NCI-H146 (cell line): ENCODE results near the gene ORC2.
"Not testable (repeated sequence)": the region's sequence is repeated elsewhere in the genome, so short reads cannot be mapped to it uniquely, and the experiment has no call there.

Experiments
- DNase-seq: peaks from one replicate; lab custom pipeline; 2025; lab: John Stamatoyannopoulos, UW

Gene ORC2

GRCh38 chr2:200963124-200963917 is at the start of gene ORC2:
Gene ORC2 (minus strand): TSS chr2:200963660. CDS start chr2:200958123, 5,537 bp downstream.
- peak; percentile 92 for DNase-seq

GRCh38 chr2:201008296-201008829 is 44.9 kb upstream of the ORC2 start:
- no peak for DNase-seq

GRCh38 chr2:201007584-201007998 is 44.1 kb upstream of the ORC2 start:
- DNase-seq, result no peak

GRCh38 chr2:201006704-201007103 is 43.2 kb upstream of the ORC2 start:
- DNase-seq, result no peak

- DNase-seq, result no peak
Measured at GRCh38 chr2:201004370-201004769, 40.9 kb upstream of the ORC2 start.

- no peak for DNase-seq
Measured at GRCh38 chr2:200993097-200993496, 29.6 kb upstream of the ORC2 start.

GRCh38 chr2:200987137-200987536 is 23.7 kb upstream of the ORC2 start:
- DNase-seq, result no peak

- DNase-seq, result no peak
Measured at GRCh38 chr2:200985799-200986198, 22.3 kb upstream of the ORC2 start.

- DNase-seq, result no peak
Measured at GRCh38 chr2:200976710-200977109, 13.2 kb upstream of the ORC2 start.

GRCh38 chr2:200975672-200976071 is 12.2 kb upstream of the ORC2 start:
- no peak for DNase-seq

- not testable (repeated sequence) for DNase-seq
Measured at GRCh38 chr2:200970057-200970456, 6.6 kb upstream of the ORC2 start.

- no peak for DNase-seq
Measured at GRCh38 chr2:200968735-200969134, 5.3 kb upstream of the ORC2 start.

GRCh38 chr2:200968162-200968561 is 4.7 kb upstream of the ORC2 start:
- DNase-seq, result no peak

- DNase-seq, result no peak
Measured at GRCh38 chr2:200966770-200967169, 3.3 kb upstream of the ORC2 start.

GRCh38 chr2:200964498-200964897 is 1.0 kb upstream of the ORC2 start:
- no peak for DNase-seq

- not testable (repeated sequence) for DNase-seq
Measured at GRCh38 chr2:200963918-200964252, 425 bp upstream of the ORC2 start.

GRCh38 chr2:200962811-200963123 is 693 bp downstream of the ORC2 start:
- peak; percentile 28 for DNase-seq

- DNase-seq, result no peak
Measured at GRCh38 chr2:200961674-200962073, 1.8 kb downstream of the ORC2 start.

GRCh38 chr2:200950378-200950777 is 13.1 kb downstream of the ORC2 start:
- DNase-seq, result no peak

GRCh38 chr2:200945395-200945729 is 18.1 kb downstream of the ORC2 start:
- DNase-seq, result no peak

- DNase-seq, result no peak
Measured at GRCh38 chr2:200944467-200945394, 18.7 kb downstream of the ORC2 start.

GRCh38 chr2:200943527-200944105 is 19.8 kb downstream of the ORC2 start:
- DNase-seq, result no peak

- DNase-seq, result no peak
Measured at GRCh38 chr2:200939832-200940231, 23.6 kb downstream of the ORC2 start.
